ENCODE results near the gene DCDC1. TPM values are rescaled to one million over a fixed set of nuclear protein-coding genes. Genes with fewer than 3 reads are reported as not detected.
A peak's percentile ranks its signal among the peaks of the same experiment; 100 is the strongest.

Gene DCDC1
- total and polyA plus RNA-seq, 9 of the 15 experiments (the other 6 are each of a cell fraction or from before 2014, with no cell fraction given), result 0.05 to 0.18 (median 0.08) TPM; not detected in 3

DNA sequence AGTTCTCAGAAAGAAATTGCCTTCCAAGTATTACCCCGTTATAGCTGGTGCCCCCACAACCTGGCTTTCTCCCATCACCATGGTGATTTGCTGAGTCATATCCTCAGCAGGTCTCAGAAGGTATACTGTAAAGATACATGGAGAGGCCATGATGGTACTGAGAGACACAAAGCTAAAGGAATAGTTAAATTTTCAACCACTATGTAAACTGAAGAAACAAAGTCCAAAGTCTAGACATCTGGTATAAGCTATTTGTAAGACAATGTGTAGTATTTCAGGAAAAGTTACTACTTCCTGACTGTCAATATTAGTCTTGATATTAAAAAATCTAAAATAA is 377.1 kb downstream of the DCDC1 start:
- DNase-seq (ENCODE audit: extremely low read depth in 1 of 4, low spot score in 3 of 4), result peak in 1 of 4 experiments; percentile 1
- no peaks in the 10 kb centered on the region for H4K20me1 ChIP-seq (replicated peaks; ENCODE audit: control insufficient read depth, insufficient read depth, low read length)
- no peak overlapping the region for H2AFZ ChIP-seq (ENCODE audit: low read depth, low read length)
- ChIA-PET POLR2A (no interaction called here), CTCF (ENCODE audit: low intra/inter-chr PET ratio) (no interaction called here)
- no peak for FAIRE-seq
- WGBS (ENCODE audit: insufficient coverage, low coverage, missing lambda C conversion rate), result 0% methylated on average over 1 of the region's 1 CpG
- ATAC-seq, result no peak
- no peak overlapping the region for H3K4me3 ChIP-seq
- TF ChIP-seq NFE2 (IDR thresholded peaks at IDR 0.05; ENCODE audit: low read depth) (0 out of 2 replicates have a peak, but pooled peaks have one; percentile 10), BMI1 (IDR thresholded peaks at IDR 0.05; ENCODE audit: low read length) (no peak)
- BruUV-seq (replicated peaks), result no TSS peak
- no peaks in the 10 kb centered on the region for H3K9me1 ChIP-seq (ENCODE audit: control insufficient read depth, insufficient read depth, low read length)
- no peaks in the 10 kb centered on the region for H3K36me3 ChIP-seq (ENCODE audit: control insufficient read depth, insufficient read depth, low read length)
- no peaks in the 10 kb centered on the region for H3K27me3 ChIP-seq (ENCODE audit: control insufficient read depth in 2 of 2, insufficient read depth in 2 of 2, low read length in 2 of 2)
- H3K9me3 ChIP-seq (replicated peaks; ENCODE audit: control insufficient read depth, insufficient read depth, low read depth, low read length), result no peaks in the 10 kb centered on the region
- H3K9ac ChIP-seq (ENCODE audit: insufficient read depth in 1 of 2, low read depth in 2 of 2, low read length in 2 of 2), result no peak overlapping the region
- in situ Hi-C loops (cut with MboI), result no loop called here
- H3K4me1 ChIP-seq (replicated peaks in 1 of 2; ENCODE audit: control insufficient read depth in 2 of 2, insufficient read depth in 2 of 2, low read length in 2 of 2), result no peaks in the 10 kb centered on the region
- no peak overlapping the region for H3K27ac ChIP-seq (ENCODE audit: extremely low read depth, low read depth, low read length)
- H3K79me2 ChIP-seq (ENCODE audit: control insufficient read depth, insufficient read depth, low read length), result no peaks in the 10 kb centered on the region
- intact Hi-C loops (cut with micrococcal nuclease), result no loop called here
- no peak overlapping the region for H3K4me2 ChIP-seq (ENCODE audit: insufficient read depth, low read length)

DNA sequence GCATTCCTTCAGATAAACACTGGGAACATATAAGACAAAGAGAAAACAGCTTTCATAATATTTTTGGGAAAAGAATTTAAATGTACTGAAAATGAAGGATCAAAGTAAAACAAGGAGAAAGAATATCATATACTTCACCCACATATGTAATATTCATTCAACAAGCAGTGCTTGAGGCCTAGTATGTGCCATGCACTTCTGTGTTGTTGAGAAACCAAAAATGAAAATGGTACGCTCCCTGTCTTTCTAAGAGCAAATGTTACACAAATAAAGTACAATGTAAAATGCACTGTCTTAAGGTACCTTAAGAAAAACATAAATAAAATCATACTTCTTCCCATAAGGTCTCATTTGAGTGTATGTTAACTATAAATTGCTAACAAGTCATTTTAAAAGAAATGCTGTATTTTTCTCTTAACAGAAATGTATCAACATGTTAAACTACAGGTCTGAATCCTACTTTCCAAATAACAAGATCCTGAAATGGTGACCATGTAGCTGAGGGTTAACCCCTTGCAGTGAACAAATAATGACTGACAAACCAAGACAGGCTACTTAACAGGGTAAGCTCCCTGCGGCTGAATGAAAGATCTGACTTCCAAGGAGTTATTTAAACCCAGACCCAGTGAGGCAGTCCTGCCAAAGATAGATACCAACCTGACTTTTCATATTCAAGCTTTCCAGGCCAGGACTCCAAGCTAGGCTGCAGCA is 377.6 kb downstream of the DCDC1 start:
- in situ Hi-C loops (cut with MboI), result no loop called here
- H3K9me3 ChIP-seq (replicated peaks; ENCODE audit: control insufficient read depth, insufficient read depth, low read depth, low read length), result no peaks in the 10 kb centered on the region
- BruUV-seq (replicated peaks), result no TSS peak
- 0% methylated on average over 2 of the region's 2 CpGs for WGBS (ENCODE audit: insufficient coverage, low coverage, missing lambda C conversion rate)
- ChIA-PET CTCF (ENCODE audit: low intra/inter-chr PET ratio) (no interaction called here), POLR2A (no interaction called here)
- no peaks in the 10 kb centered on the region for H3K4me1 ChIP-seq (replicated peaks in 1 of 2; ENCODE audit: control insufficient read depth in 2 of 2, insufficient read depth in 2 of 2, low read length in 2 of 2)
- no peaks in the 10 kb centered on the region for H3K9me1 ChIP-seq (ENCODE audit: control insufficient read depth, insufficient read depth, low read length)
- H3K27me3 ChIP-seq (ENCODE audit: control insufficient read depth in 2 of 2, insufficient read depth in 2 of 2, low read length in 2 of 2), result no peaks in the 10 kb centered on the region
- H3K36me3 ChIP-seq (ENCODE audit: control insufficient read depth, insufficient read depth, low read length), result no peaks in the 10 kb centered on the region
- no peak for FAIRE-seq
- no peak for ATAC-seq
- H3K4me2 ChIP-seq (ENCODE audit: insufficient read depth, low read length), result no peak overlapping the region
- intact Hi-C loops (cut with micrococcal nuclease), result no loop called here
- H2AFZ ChIP-seq (ENCODE audit: low read depth, low read length), result no peak overlapping the region
- H3K9ac ChIP-seq (ENCODE audit: insufficient read depth in 1 of 2, low read depth in 2 of 2, low read length in 2 of 2), result no peak overlapping the region
- H3K79me2 ChIP-seq (ENCODE audit: control insufficient read depth, insufficient read depth, low read length), result no peaks in the 10 kb centered on the region
- H3K4me3 ChIP-seq, result no peak overlapping the region
- H3K27ac ChIP-seq (ENCODE audit: extremely low read depth, low read depth, low read length), result no peak overlapping the region
- no peaks in the 10 kb centered on the region for H4K20me1 ChIP-seq (replicated peaks; ENCODE audit: control insufficient read depth, insufficient read depth, low read length)
- DNase-seq (ENCODE audit: extremely low read depth in 1 of 4, low spot score in 3 of 4), result no peak
- TF ChIP-seq TAF1 (IDR thresholded peaks at IDR 0.05; ENCODE audit: control insufficient read depth, extremely low read depth, insufficient read depth, low read length, severe bottlenecking), result no peak
- no peak for TF ChIP-seq JUND (IDR thresholded peaks at IDR 0.05; ENCODE audit: borderline replicate concordance, low read depth, low read length)
- no peak for TF ChIP-seq JUND (tag; IDR thresholded peaks at IDR 0.05; ENCODE audit: borderline replicate concordance, low read depth, low read length)
- no peak for TF ChIP-seq CHD1 (IDR thresholded peaks at IDR 0.05; ENCODE audit: low read length)
- TF ChIP-seq PTRF (tag; IDR thresholded peaks at IDR 0.05), result no peak
- TF ChIP-seq, protein P1, sequence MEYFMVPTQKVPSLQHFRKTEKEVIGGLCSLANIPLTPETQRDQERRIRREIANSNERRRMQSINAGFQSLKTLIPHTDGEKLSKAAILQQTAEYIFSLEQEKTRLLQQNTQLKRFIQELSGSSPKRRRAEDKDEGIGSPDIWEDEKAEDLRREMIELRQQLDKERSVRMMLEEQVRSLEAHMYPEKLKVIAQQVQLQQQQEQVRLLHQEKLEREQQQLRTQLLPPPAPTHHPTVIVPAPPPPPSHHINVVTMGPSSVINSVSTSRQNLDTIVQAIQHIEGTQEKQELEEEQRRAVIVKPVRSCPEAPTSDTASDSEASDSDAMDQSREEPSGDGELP (CRISPR knock-in tag; IDR thresholded peaks at IDR 0.05; ENCODE audit: borderline replicate concordance), result no peak
- no peak for TF ChIP-seq ZEB2 (IDR thresholded peaks at IDR 0.05)
- no peak for TF ChIP-seq GABPB2 (CRISPR knock-in tag; conservative IDR thresholded peaks at IDR 0.05)
- TF ChIP-seq ZNF311 (CRISPR knock-in tag; IDR thresholded peaks at IDR 0.05), result no peak
- TF ChIP-seq, protein P2, sequence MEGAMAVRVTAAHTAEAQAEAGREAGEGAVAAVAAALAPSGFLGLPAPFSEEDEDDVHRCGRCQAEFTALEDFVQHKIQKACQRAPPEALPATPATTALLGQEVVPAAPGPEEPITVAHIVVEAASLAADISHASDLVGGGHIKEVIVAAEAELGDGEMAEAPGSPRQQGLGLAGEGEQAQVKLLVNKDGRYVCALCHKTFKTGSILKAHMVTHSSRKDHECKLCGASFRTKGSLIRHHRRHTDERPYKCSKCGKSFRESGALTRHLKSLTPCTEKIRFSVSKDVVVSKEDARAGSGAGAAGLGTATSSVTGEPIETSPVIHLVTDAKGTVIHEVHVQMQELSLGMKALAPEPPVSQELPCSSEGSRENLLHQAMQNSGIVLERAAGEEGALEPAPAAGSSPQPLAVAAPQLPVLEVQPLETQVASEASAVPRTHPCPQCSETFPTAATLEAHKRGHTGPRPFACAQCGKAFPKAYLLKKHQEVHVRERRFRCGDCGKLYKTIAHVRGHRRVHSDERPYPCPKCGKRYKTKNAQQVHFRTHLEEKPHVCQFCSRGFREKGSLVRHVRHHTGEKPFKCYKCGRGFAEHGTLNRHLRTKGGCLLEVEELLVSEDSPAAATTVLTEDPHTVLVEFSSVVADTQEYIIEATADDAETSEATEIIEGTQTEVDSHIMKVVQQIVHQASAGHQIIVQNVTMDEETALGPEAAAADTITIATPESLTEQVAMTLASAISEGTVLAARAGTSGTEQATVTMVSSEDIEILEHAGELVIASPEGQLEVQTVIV (CRISPR knock-in tag; IDR thresholded peaks at IDR 0.05; ENCODE audit: borderline replicate concordance), result no peak
- no peak for TF ChIP-seq CHD2 (IDR thresholded peaks at IDR 0.05; ENCODE audit: low read depth, low read length)

Measured in K562 (cell line).